Measurements from ENCODE around the gene APOL5. TPM values are rescaled to one million over a fixed set of nuclear protein-coding genes. Genes with fewer than 3 reads are reported as not detected.

Gene APOL5
- total and polyA plus RNA-seq, 7 experiments from 2014 or later = not detected

DNA sequence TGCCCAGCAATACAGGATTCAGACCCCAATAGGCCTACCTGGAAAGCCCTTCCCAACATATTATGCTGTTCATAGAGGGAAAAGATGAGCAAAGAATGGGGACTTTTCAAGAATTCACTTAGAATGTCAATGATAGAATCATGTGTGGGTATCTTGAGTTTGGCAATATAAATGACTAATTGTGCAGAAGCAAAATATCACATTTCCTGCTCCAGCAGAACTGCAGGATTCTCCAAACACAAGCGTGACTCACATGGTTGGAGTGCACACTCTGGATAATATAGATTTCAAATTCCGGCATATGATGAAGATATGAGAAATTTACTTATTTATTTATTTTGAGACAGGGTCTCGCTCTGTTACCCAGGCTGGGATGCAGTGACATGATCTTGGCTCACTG, 12.5 kb upstream of the APOL5 start:
- Histone ChIP-seq H3K9me3 (ENCODE audit: control insufficient read depth in 2 of 3, low read length in 3 of 3) (no peaks in the 10 kb centered on the region), H3K4me1 (ENCODE audit: control insufficient read depth in 2 of 2, insufficient read depth in 2 of 2, low read length in 2 of 2) (no peaks in the 10 kb centered on the region), H3K4me3 (ENCODE audit: low read length) (no peak overlapping the region), H3K27me3 (ENCODE audit: control insufficient read depth in 2 of 2, insufficient read depth in 2 of 2, low read length in 2 of 2) (no peaks in the 10 kb centered on the region), H3K36me3 (ENCODE audit: control insufficient read depth in 2 of 3, insufficient read depth in 3 of 3, low read length in 3 of 3) (no peaks in the 10 kb centered on the region), H3K27ac (ENCODE audit: low read depth, low read length) (no peak overlapping the region)
- Mint-ChIP-seq H3K4me1 (no peaks in the 10 kb centered on the region), H3K27ac (no peak overlapping the region), H3K36me3 (no peaks in the 10 kb centered on the region), H3K4me3 (no peak overlapping the region), H3K27me3 (peaks cover 0 to 2% (median 0%) of the 10 kb centered on the region in 5 donors), H3K9me3 (no peaks in the 10 kb centered on the region)
- intact Hi-C loops (cut with micrococcal nuclease) = no loop called here
- POLR2A ChIA-PET = no interaction called here
- DNase-seq = no peak
- no peak for ATAC-seq
- CTCF ChIA-PET = no interaction called here

DNA sequence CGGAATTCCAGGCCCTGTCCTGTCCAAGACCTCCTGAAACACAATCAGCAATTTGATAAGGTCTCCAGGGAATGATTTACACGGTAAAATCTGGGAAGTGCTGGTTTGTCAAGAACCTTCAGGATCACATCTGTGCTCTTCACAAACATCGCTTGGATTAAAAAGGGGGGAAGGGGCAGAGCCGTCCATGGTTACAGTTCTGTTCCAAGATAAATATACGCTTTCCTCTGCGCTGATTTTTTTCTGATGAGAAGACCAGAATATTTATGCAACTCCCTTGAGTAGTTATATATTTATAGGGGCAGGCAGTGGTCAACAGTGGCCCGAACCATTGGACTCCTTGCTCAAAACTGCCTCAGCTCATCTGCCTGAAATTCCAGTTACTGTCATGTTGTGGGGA, 9.2 kb upstream of the APOL5 start:
- Mint-ChIP-seq H3K4me1 (no peaks in the 10 kb centered on the region), H3K9me3 (peaks cover 0 to 11% (median 7%) of the 10 kb centered on the region in 11 donors), H3K36me3 (peaks cover 0 to 10% (median 2%) of the 10 kb centered on the region in 5 donors), H3K4me3 (no peak overlapping the region), H3K27ac (no peak overlapping the region), H3K27me3 (peaks cover 2 to 8% (median 6%) of the 10 kb centered on the region in 5 donors)
- Histone ChIP-seq H3K4me3 (ENCODE audit: low read length) (no peak overlapping the region), H3K4me1 (ENCODE audit: control insufficient read depth in 2 of 2, insufficient read depth in 2 of 2, low read length in 2 of 2) (no peaks in the 10 kb centered on the region), H3K36me3 (ENCODE audit: control insufficient read depth in 2 of 3, insufficient read depth in 3 of 3, low read length in 3 of 3) (no peaks in the 10 kb centered on the region), H3K27me3 (ENCODE audit: control insufficient read depth in 2 of 2, insufficient read depth in 2 of 2, low read length in 2 of 2) (no peaks in the 10 kb centered on the region), H3K27ac (ENCODE audit: low read depth, low read length) (no peak overlapping the region), H3K9me3 (ENCODE audit: control insufficient read depth in 2 of 3, low read length in 3 of 3) (peaks cover 0 to 8% (median 0%) of the 10 kb centered on the region in 3 experiments)
- ChIA-PET CTCF (interaction anchor here (0.6 kb wide), 1 partner anchor 86 kb away, joined by 3 read pairs; no protein-coding TSS in a partner anchor), POLR2A (no interaction called here)
- no peak for ATAC-seq
- no peak for DNase-seq
- intact Hi-C loops (cut with micrococcal nuclease) = no loop called here

DNA sequence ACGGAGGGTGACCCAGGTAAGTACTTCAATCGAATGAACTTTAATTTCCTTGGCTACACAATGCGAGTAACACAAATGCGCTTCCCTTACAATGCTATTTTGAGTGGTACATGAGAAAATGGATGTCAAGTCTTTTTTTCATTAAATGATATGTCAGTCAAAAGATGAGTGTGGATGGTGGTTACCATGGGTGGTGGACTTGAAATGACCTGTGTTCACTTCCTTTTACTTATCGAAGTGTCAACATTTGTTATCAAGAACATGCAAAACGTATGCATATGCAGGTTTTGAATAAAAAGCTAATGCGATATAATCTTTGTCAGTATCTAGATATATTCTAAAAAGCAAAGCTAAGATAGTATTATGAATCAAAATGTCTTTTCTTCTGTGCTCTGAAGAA, 8.8 kb upstream of the APOL5 start:
- H3K4me3 Mint-ChIP-seq = no peak overlapping the region
- CTCF ChIA-PET = no interaction called here
- H3K4me3 ChIP-seq (ENCODE audit: low read length) = no peak overlapping the region
- no peak overlapping the region for H3K27ac Mint-ChIP-seq
- H3K36me3 Mint-ChIP-seq = peaks cover 0 to 13% (median 6%) of the 10 kb centered on the region in 5 donors
- H3K27ac ChIP-seq (ENCODE audit: low read depth, low read length) = no peak overlapping the region
- H3K36me3 ChIP-seq (ENCODE audit: control insufficient read depth in 2 of 3, insufficient read depth in 3 of 3, low read length in 3 of 3) = no peaks in the 10 kb centered on the region
- POLR2A ChIA-PET = no interaction called here
- peaks cover 0 to 15% (median 7%) of the 10 kb centered on the region in 11 donors for H3K9me3 Mint-ChIP-seq
- no peaks in the 10 kb centered on the region for H3K4me1 ChIP-seq (ENCODE audit: control insufficient read depth in 2 of 2, insufficient read depth in 2 of 2, low read length in 2 of 2)
- ATAC-seq (no peak), DNase-seq (no peak)
- no peaks in the 10 kb centered on the region for H3K27me3 ChIP-seq (ENCODE audit: control insufficient read depth in 2 of 2, insufficient read depth in 2 of 2, low read length in 2 of 2)
- no peaks in the 10 kb centered on the region for H3K4me1 Mint-ChIP-seq
- intact Hi-C loops (cut with micrococcal nuclease) = no loop called here
- H3K9me3 ChIP-seq (ENCODE audit: control insufficient read depth in 2 of 3, low read length in 3 of 3) = peaks cover 0 to 8% (median 0%) of the 10 kb centered on the region in 3 experiments
- H3K27me3 Mint-ChIP-seq = peaks cover 2 to 11% (median 11%) of the 10 kb centered on the region in 5 donors

DNA sequence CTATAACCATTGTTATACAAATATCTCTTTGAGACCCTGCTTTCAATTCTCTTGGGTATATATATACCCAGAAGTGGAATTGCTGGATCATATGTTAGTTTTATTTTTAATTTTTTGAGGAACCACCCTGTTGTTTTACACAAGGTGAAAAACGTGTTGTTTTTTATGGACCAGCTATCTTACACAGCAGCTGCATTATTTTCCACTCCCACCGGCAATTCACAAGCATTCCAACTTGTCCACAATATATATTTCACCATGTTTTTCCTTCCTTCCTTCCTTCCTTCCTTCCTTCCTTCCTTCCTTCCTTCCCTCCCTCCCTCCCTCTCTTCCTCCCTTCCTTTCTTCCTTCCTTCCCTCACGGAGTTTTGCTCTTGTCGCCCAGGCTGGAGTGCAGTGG, 6.3 kb upstream of the APOL5 start:
- Mint-ChIP-seq H3K27ac (no peak overlapping the region), H3K36me3 (peaks cover 0 to 13% (median 6%) of the 10 kb centered on the region in 5 donors), H3K4me3 (no peak overlapping the region), H3K4me1 (no peaks in the 10 kb centered on the region), H3K27me3 (peaks cover 2 to 15% (median 11%) of the 10 kb centered on the region in 5 donors), H3K9me3 (peaks cover 0 to 15% (median 7%) of the 10 kb centered on the region in 11 donors)
- no peaks in the 10 kb centered on the region for H3K4me1 ChIP-seq (ENCODE audit: control insufficient read depth in 2 of 2, insufficient read depth in 2 of 2, low read length in 2 of 2)
- H3K27ac ChIP-seq (ENCODE audit: low read depth, low read length) = no peak overlapping the region
- intact Hi-C loops (cut with micrococcal nuclease) = no loop called here
- no peak overlapping the region for H3K4me3 ChIP-seq (ENCODE audit: low read length)
- H3K27me3 ChIP-seq (ENCODE audit: control insufficient read depth in 2 of 2, insufficient read depth in 2 of 2, low read length in 2 of 2) = no peaks in the 10 kb centered on the region
- ChIA-PET CTCF (no interaction called here), POLR2A (no interaction called here)
- no peaks in the 10 kb centered on the region for H3K36me3 ChIP-seq (ENCODE audit: control insufficient read depth in 2 of 3, insufficient read depth in 3 of 3, low read length in 3 of 3)
- ATAC-seq = no peak
- H3K9me3 ChIP-seq (ENCODE audit: control insufficient read depth in 2 of 3, low read length in 3 of 3) = peaks cover 0 to 8% (median 0%) of the 10 kb centered on the region in 3 experiments
- DNase-seq = no peak

DNA sequence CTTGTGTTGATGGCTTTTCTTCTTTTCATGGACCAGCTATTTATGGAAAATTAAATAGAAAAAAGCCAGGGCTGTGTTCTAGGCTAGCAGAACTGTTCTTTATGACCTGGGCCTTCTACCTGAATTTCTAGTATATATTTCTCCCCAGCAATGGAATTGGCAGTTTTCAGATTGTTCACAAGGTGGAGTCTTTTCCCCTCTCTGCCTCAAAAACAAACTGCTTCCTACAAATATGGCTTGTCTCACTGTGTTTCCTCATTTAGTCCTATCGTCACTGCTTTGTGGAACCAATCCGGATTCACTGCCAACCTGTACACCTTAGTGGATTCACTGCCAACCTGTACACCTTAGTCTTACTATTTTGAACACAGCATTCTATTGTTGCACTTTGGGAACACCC, 5.0 kb upstream of the APOL5 start:
- ATAC-seq (no peak), DNase-seq (no peak)
- peaks cover 2 to 19% (median 11%) of the 10 kb centered on the region in 5 donors for H3K27me3 Mint-ChIP-seq
- no peaks in the 10 kb centered on the region for H3K4me1 ChIP-seq (ENCODE audit: control insufficient read depth in 2 of 2, insufficient read depth in 2 of 2, low read length in 2 of 2)
- H3K27me3 ChIP-seq (ENCODE audit: control insufficient read depth in 2 of 2, insufficient read depth in 2 of 2, low read length in 2 of 2) = no peaks in the 10 kb centered on the region
- H3K4me3 Mint-ChIP-seq = no peak overlapping the region
- peaks cover 0 to 13% (median 6%) of the 10 kb centered on the region in 5 donors for H3K36me3 Mint-ChIP-seq
- POLR2A ChIA-PET = no interaction called here
- no peak overlapping the region for H3K4me3 ChIP-seq (ENCODE audit: low read length)
- intact Hi-C loops (cut with micrococcal nuclease) = no loop called here
- no peaks in the 10 kb centered on the region for H3K36me3 ChIP-seq (ENCODE audit: control insufficient read depth in 2 of 3, insufficient read depth in 3 of 3, low read length in 3 of 3)
- H3K4me1 Mint-ChIP-seq = no peaks in the 10 kb centered on the region
- H3K27ac ChIP-seq (ENCODE audit: low read depth, low read length) = no peak overlapping the region
- H3K9me3 Mint-ChIP-seq = peaks cover 0 to 15% (median 7%) of the 10 kb centered on the region in 11 donors
- no peak overlapping the region for H3K27ac Mint-ChIP-seq
- H3K9me3 ChIP-seq (ENCODE audit: control insufficient read depth in 2 of 3, low read length in 3 of 3) = peaks cover 0 to 8% (median 0%) of the 10 kb centered on the region in 3 experiments
- CTCF ChIA-PET = no interaction called here

DNA sequence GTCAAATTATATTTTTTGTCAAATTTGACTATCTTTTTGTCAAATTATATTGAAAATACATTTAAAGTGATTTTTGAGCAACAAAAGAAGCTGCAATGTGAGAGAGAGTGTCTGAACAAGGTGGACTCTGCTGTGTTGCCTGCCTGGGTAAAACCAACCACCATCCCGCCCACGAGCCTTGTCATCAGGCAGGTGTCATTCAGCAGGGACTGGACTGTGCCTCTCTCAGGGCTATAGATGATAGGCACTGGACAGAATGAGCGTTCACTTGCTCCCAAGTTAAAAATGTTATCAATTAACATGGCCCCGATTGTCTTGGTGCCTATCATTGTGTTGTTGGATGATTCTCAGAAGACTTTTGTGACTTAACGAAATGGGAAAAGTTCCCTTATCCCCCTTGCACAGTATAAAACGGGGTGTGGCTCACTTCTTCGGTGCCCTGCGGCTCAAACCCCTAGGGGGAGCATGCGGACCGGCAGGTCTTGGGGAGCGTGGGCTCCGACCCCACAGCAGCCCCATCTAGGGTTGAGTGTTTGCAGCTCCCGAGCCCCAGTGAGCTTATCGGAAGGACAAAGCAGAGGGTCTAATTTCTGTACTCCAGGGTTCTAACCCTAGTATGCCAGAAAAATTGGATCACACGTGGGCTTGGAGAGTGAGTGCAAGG, 1.7 kb downstream of the APOL5 start:
- no peak overlapping the region for H3K4me3 ChIP-seq (ENCODE audit: low read length)
- DNase-seq (no peak), ATAC-seq (no peak)
- H3K4me1 ChIP-seq (ENCODE audit: control insufficient read depth in 2 of 2, insufficient read depth in 2 of 2, low read length in 2 of 2) = no peaks in the 10 kb centered on the region
- Mint-ChIP-seq H3K9me3 (no peaks in the 10 kb centered on the region), H3K27me3 (peaks cover 0 to 7% (median 0%) of the 10 kb centered on the region in 5 donors), H3K27ac (no peak overlapping the region), H3K36me3 (no peaks in the 10 kb centered on the region), H3K4me3 (no peak overlapping the region), H3K4me1 (no peaks in the 10 kb centered on the region)
- POLR2A ChIA-PET = no interaction called here
- CTCF ChIA-PET = no interaction called here
- H3K27ac ChIP-seq (ENCODE audit: low read depth, low read length) = no peak overlapping the region
- no peaks in the 10 kb centered on the region for H3K27me3 ChIP-seq (ENCODE audit: control insufficient read depth in 2 of 2, insufficient read depth in 2 of 2, low read length in 2 of 2)
- intact Hi-C loops (cut with micrococcal nuclease) = no loop called here
- no peaks in the 10 kb centered on the region for H3K36me3 ChIP-seq (ENCODE audit: control insufficient read depth in 2 of 3, insufficient read depth in 3 of 3, low read length in 3 of 3)
- no peaks in the 10 kb centered on the region for H3K9me3 ChIP-seq (ENCODE audit: control insufficient read depth in 2 of 3, low read length in 3 of 3)

DNA sequence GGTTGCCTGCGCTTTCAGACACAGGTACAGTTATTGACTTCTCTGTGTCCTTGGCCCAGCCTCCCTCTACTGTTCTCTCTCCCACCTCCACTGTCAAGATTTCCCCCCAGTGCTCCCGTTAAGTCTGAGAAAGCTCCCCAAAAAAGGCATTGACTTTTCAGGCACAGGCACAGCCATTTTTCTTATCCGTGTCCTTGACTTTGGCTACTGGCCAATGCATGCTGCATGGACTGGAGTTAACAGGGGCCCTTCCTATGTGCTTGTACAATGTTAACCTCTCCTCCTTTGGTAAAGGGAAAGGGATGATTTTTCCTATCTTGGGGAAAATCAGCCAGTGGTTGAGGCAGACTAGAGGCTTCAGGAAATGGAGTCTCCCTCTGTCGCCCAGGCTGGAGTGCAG, 4.3 kb downstream of the APOL5 start:
- H3K27me3 ChIP-seq (ENCODE audit: control insufficient read depth in 2 of 2, insufficient read depth in 2 of 2, low read length in 2 of 2) = no peaks in the 10 kb centered on the region
- no peaks in the 10 kb centered on the region for H3K4me1 ChIP-seq (ENCODE audit: control insufficient read depth in 2 of 2, insufficient read depth in 2 of 2, low read length in 2 of 2)
- no peaks in the 10 kb centered on the region for H3K4me1 Mint-ChIP-seq
- ATAC-seq (no peak), DNase-seq (no peak)
- no peaks in the 10 kb centered on the region for H3K9me3 ChIP-seq (ENCODE audit: control insufficient read depth in 2 of 3, low read length in 3 of 3)
- ChIA-PET POLR2A (no interaction called here), CTCF (no interaction called here)
- no peak overlapping the region for H3K4me3 ChIP-seq (ENCODE audit: low read length)
- no peak overlapping the region for H3K27ac ChIP-seq (ENCODE audit: low read depth, low read length)
- H3K36me3 Mint-ChIP-seq = no peaks in the 10 kb centered on the region
- no peak overlapping the region for H3K4me3 Mint-ChIP-seq
- H3K9me3 Mint-ChIP-seq = no peaks in the 10 kb centered on the region
- intact Hi-C loops (cut with micrococcal nuclease) = no loop called here
- peak overlapping the region in 1 of 9 donors; percentile 6 for H3K27ac Mint-ChIP-seq
- H3K27me3 Mint-ChIP-seq = no peaks in the 10 kb centered on the region
- H3K36me3 ChIP-seq (ENCODE audit: control insufficient read depth in 2 of 3, insufficient read depth in 3 of 3, low read length in 3 of 3) = no peaks in the 10 kb centered on the region

Data from naive thymus-derived CD4-positive, alpha-beta T cell (primary cell).